Neural progenitor cell (in vitro differentiated cells): ENCODE results near the gene PLIN5. TPM values are rescaled to one million over a fixed set of nuclear protein-coding genes. Genes with fewer than 3 reads are reported as not detected.

ENCODE experiments used
- DNase-seq: peaks from one replicate; pipeline ENCODE4 v3.0.0-alpha.2; 2016; ENCODE audit warnings: low spot score
- H2AFZ ChIP-seq: fragments of 200-600 bp; sonication (generic); replicated peaks from 2 replicates; pipeline ENCODE4 v1.6.1; 2016; ENCODE audit warnings: antibody characterized with exemption
- H3F3A ChIP-seq: fragments of 200-600 bp; sonication (generic); 2 replicates; pipeline ENCODE4 v1.6.1; 2016; ENCODE audit warnings: antibody characterized with exemption, low read depth
- H3K27ac ChIP-seq: fragments of 200-600 bp; sonication (generic); 2 replicates; pipeline ENCODE4 v1.5.1; 2016; ENCODE audit warnings: mild to moderate bottlenecking
- H3K27me3 ChIP-seq: fragments of 200-600 bp; sonication (generic); 2 replicates; pipeline ENCODE4 v1.6.1; 2016; ENCODE audit warnings: mild to moderate bottlenecking, moderate library complexity
- H3K36me3 ChIP-seq: fragments of 200-600 bp; sonication (generic); 2 replicates; pipeline ENCODE4 v1.5.1; 2016
- H3K4me1 ChIP-seq: fragments of 200-600 bp; sonication (generic); 2 replicates; pipeline ENCODE4 v1.6.1; 2016; ENCODE audit warnings: mixed run types
- H3K4me2 ChIP-seq: fragments of 200-600 bp; sonication (generic); 2 replicates; pipeline ENCODE4 v1.6.1; 2016
- H3K4me3 ChIP-seq: fragments of 200-600 bp; sonication (generic); 2 replicates; pipeline ENCODE4 v1.5.1; 2016
- H3K79me2 ChIP-seq: fragments of 200-600 bp; sonication (generic); 2 replicates; pipeline ENCODE4 v1.6.1; 2016; ENCODE audit warnings: low read depth
- H3K9ac ChIP-seq: fragments of 200-600 bp; sonication (generic); 2 replicates; pipeline ENCODE4 v1.6.1; 2016
- H3K9me3 ChIP-seq: fragments of 200-600 bp; sonication (generic); 2 replicates; pipeline ENCODE4 v1.5.1; 2016; ENCODE audit warnings: low read depth
- H4K20me1 ChIP-seq: fragments of 200-600 bp; sonication (generic); 2 replicates; pipeline ENCODE4 v1.6.1; 2016; ENCODE audit warnings: low read depth
- H3K27ac Mint-ChIP-seq: 3 replicates; pipeline ENCODE4 v1.8.0; 2021; ENCODE audit warnings: mixed read lengths
- H3K27me3 Mint-ChIP-seq: 2 replicates; pipeline ENCODE4 v1.8.0; 2022; ENCODE audit warnings: low read depth, mild to moderate bottlenecking, inconsistent platforms, moderate library complexity, mixed read lengths; ENCODE audit not compliant: insufficient read depth
- H3K36me3 Mint-ChIP-seq: 3 replicates; pipeline ENCODE4 v1.8.0; 2021; ENCODE audit warnings: mixed read lengths
- H3K4me1 Mint-ChIP-seq: 3 replicates; pipeline ENCODE4 v1.8.0; 2021; ENCODE audit warnings: mixed read lengths
- H3K4me3 Mint-ChIP-seq: 3 replicates; pipeline ENCODE4 v1.8.0; 2021; ENCODE audit warnings: mild to moderate bottlenecking, moderate library complexity, mixed read lengths
- H3K9me3 Mint-ChIP-seq: 3 replicates; pipeline ENCODE4 v1.8.0; 2020; ENCODE audit warnings: mixed read lengths
- CTCF ChIP-seq: fragments of 200-600 bp; sonication (generic); IDR thresholded peaks from 2 replicates; pipeline ENCODE4 v1.5.1; 2017; ENCODE audit warnings: antibody characterized with exemption, mild to moderate bottlenecking
- EZH2 ChIP-seq: fragments of 200-600 bp; sonication (generic); IDR thresholded peaks from 2 replicates; pipeline ENCODE4 v1.6.1; 2017; ENCODE audit warnings: antibody characterized with exemption, mild to moderate bottlenecking, moderate library complexity
- EZH2phosphoT487 ChIP-seq: fragments of 200-600 bp; sonication (generic); IDR thresholded peaks from 2 replicates; pipeline ENCODE4 v1.6.1; 2017; ENCODE audit warnings: antibody characterized with exemption
- total RNA-seq: library from RNA; depleted of rRNA; stranded (reverse); fragments of >200 nt; gene quantifications from 2 replicates; pipeline ENCODE4 v1.2.3, GENCODE V29; 2015; ENCODE audit warnings: low replicate concordance

The PLIN5 gene
- total RNA-seq, 1 donor from 2014 or later: 1.2 TPM

GRCh38 chr19:4576016-4576933 is 41.3 kb upstream of the PLIN5 start:
- H3K9me3 Mint-ChIP-seq: no peaks in the 10 kb centered on the region
- no peaks in the 10 kb centered on the region for H3K36me3 Mint-ChIP-seq
- H3K36me3 ChIP-seq: no peaks in the 10 kb centered on the region
- peaks cover 71% of the 10 kb centered on the region for H3K79me2 ChIP-seq
- H4K20me1 ChIP-seq: peaks cover 85% of the 10 kb centered on the region
- H3K4me1 Mint-ChIP-seq: peaks cover 24% of the 10 kb centered on the region
- H3K4me3 ChIP-seq: no peak overlapping the region
- peaks cover 15% of the 10 kb centered on the region for H3K4me1 ChIP-seq
- peaks cover 15% of the 10 kb centered on the region for H3K27me3 Mint-ChIP-seq
- H3K9ac ChIP-seq: no peak overlapping the region
- no peaks in the 10 kb centered on the region for H3K27me3 ChIP-seq
- peak overlapping the region; percentile 14 for H3K27ac Mint-ChIP-seq
- H3K4me3 Mint-ChIP-seq: peak overlapping the region; percentile 52
- no peaks in the 10 kb centered on the region for H3K9me3 ChIP-seq
- DNase-seq: peak; percentile 69
- peaks cover 37% of the 10 kb centered on the region for H3F3A ChIP-seq
- H2AFZ ChIP-seq: no peak overlapping the region
- H3K27ac ChIP-seq: no peak overlapping the region
- no peak overlapping the region for H3K4me2 ChIP-seq
- no peak for TF ChIP-seq EZH2phosphoT487
- peak; percentile 68 for TF ChIP-seq CTCF

GRCh38 chr19:4575267-4576015 is 40.4 kb upstream of the PLIN5 start:
- no peaks in the 10 kb centered on the region for H3K9me3 Mint-ChIP-seq
- peak; percentile 36 for DNase-seq
- Histone ChIP-seq H4K20me1 (peaks cover 93% of the 10 kb centered on the region), H3K27me3 (no peaks in the 10 kb centered on the region), H3K27ac (no peak overlapping the region), H2AFZ (no peak overlapping the region), H3K4me3 (no peak overlapping the region), H3K4me2 (peak overlapping the region; percentile 35), H3K79me2 (peaks cover 71% of the 10 kb centered on the region), H3K36me3 (no peaks in the 10 kb centered on the region), H3K9me3 (no peaks in the 10 kb centered on the region), H3K4me1 (peaks cover 15% of the 10 kb centered on the region), H3K9ac (no peak overlapping the region), H3F3A (peaks cover 36% of the 10 kb centered on the region)
- no peak for TF ChIP-seq EZH2
- TF ChIP-seq CTCF: no peak
- TF ChIP-seq EZH2phosphoT487: no peak
- peaks cover 15% of the 10 kb centered on the region for H3K27me3 Mint-ChIP-seq
- no peaks in the 10 kb centered on the region for H3K36me3 Mint-ChIP-seq
- peak overlapping the region; percentile 66 for H3K27ac Mint-ChIP-seq
- peaks cover 27% of the 10 kb centered on the region for H3K4me1 Mint-ChIP-seq
- peak overlapping the region; percentile 52 for H3K4me3 Mint-ChIP-seq

GRCh38 chr19:4573682-4574081 is 38.7 kb upstream of the PLIN5 start:
- Histone ChIP-seq H3K36me3 (no peaks in the 10 kb centered on the region), H3F3A (peaks cover 23% of the 10 kb centered on the region), H3K4me2 (no peak overlapping the region), H3K9me3 (no peaks in the 10 kb centered on the region), H2AFZ (no peak overlapping the region), H3K27ac (no peak overlapping the region), H4K20me1 (peaks cover 86% of the 10 kb centered on the region), H3K79me2 (peaks cover 60% of the 10 kb centered on the region), H3K4me1 (peaks cover 11% of the 10 kb centered on the region), H3K27me3 (no peaks in the 10 kb centered on the region), H3K4me3 (no peak overlapping the region), H3K9ac (no peak overlapping the region)
- no peaks in the 10 kb centered on the region for H3K36me3 Mint-ChIP-seq
- H3K27me3 Mint-ChIP-seq: peaks cover 8% of the 10 kb centered on the region
- H3K9me3 Mint-ChIP-seq: no peaks in the 10 kb centered on the region
- H3K4me3 Mint-ChIP-seq: no peak overlapping the region
- no peak for TF ChIP-seq EZH2phosphoT487
- peaks cover 23% of the 10 kb centered on the region for H3K4me1 Mint-ChIP-seq
- no peak for DNase-seq
- peak overlapping the region; percentile 42 for H3K27ac Mint-ChIP-seq
